Measurements from ENCODE around the gene SLC5A3.

SLC5A3 gene

DNA sequence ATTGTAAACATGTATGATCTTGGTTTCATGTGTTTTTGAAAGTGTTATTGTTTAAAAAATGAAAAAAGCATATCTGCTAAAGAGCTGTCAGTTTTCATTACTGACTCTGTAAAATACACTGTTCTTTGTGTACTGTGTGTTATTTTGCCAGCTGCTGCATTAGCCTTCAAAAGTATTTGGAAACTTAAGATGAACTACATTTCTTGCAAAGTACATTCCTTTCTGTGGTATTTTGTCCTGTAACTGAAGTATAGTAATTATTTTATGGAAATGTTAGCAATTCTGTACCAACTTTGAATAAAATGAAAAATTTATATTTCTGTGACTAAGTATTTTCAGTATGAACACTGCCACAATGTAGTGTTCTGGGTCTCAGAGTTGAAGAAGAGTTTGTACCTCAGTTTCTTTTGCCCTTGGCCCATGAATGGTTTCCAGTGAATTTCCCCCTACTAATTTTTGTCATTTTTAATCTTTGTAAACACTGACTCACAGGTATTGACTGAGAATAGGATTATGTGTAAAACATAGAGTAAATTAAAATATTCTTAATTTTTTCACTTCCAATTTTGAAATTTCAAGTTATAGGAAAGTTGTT is 32.7 kb downstream of the SLC5A3 start:
- no peak for DNase-seq

DNA sequence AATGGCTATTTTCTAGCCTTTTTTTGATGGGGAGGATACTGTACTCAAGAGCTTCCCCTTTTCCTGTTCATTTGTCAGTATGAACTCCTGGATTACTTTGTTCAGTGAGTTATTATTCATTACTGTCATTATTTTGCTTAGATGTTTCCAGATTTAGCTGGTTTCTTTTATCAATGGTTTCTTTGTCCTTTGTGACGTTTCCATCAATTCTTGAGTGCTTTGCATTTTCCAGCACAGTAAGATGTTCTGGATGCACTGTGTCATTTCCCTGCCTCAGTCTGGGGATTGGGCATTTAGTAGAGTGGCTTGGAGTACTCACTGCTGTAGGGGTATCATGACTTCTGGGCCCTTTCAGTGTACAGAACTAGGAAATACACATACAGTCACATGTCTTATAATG is 34.2 kb downstream of the SLC5A3 start:
- no peak for DNase-seq

- no peak for DNase-seq
Observed at GRCh38 chr21:34109075-34109474, 35.7 kb downstream of the SLC5A3 start.

- DNase-seq: no peak
Observed at GRCh38 chr21:34110594-34111202, 37.3 kb downstream of the SLC5A3 start.

- DNase-seq: no peak
Observed at GRCh38 chr21:34112316-34113033, 39.1 kb downstream of the SLC5A3 start.

DNA sequence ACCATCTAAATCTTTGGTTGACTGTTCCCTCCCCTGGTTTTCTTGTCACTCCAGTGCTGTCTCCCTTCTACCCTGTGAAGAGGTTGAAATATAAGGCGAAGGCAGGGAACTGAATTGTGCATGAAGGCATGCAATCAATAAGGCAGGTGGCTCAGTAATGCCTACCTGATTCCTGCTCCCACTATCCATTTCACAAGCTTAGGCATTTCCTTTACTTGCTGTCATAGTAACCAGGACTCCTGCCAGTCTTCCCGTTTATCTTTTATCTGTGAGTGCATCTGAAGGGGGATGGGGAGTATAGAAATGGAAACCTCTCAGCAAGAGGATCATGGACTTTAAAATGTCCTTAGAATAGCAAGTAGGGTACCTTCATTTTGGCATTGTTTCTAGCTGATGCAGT is 40.5 kb downstream of the SLC5A3 start:
- no peak for DNase-seq

- DNase-seq: no peak
Observed at GRCh38 chr21:34115160-34115559, 41.8 kb downstream of the SLC5A3 start.

DNA sequence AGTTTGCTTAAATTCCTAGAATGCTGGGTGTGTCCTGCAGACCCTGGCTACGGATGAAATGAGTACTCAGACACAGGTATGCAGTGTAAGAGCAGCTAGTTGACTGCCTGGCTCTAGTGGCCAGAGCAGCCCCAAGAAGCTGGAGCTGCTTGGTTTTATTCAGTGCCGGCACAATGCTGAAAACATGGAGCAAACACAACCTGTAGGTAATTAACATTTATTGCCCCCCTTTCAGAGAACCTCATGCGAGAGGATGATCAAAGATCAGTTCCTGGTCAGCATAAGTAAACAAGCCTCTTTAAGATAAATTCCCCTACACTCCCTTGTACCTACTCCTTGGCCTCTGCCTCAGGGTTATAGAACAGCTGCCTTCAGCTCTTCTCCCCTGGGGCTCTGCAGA is 43.2 kb downstream of the SLC5A3 start:
- no peak for DNase-seq

GRCh38 chr21:34120867-34121266 is 47.5 kb downstream of the SLC5A3 start:
- DNase-seq: no peak

DNA sequence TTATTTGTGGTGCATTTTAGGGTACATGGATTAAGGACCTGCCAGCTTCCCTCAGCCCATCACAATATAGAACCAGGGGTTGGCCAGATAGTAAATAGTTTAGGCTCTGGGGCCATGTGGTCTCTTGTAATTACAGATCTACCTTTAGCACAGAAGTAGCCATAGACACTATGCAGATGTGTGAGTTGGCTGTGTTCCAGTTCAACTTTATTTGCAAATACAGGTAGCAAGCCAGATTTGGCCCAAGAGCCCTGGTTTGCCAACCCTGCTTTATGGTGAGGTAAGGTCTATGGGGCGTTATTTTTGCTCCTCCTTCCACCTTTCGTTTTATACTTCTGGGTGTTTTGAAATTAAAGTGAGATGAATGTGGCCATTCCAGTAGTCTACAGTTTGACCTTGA is 48.7 kb downstream of the SLC5A3 start:
- no peak for DNase-seq

Data from activated CD4-positive, alpha-beta T cell treated with anti-CD3 and anti-CD28 coated beads, Interleukin-2, amount 50 U/mL, for 16 hours (primary cell).